ENCODE results near the gene C9orf50. TPM values are rescaled to one million over a fixed set of nuclear protein-coding genes. Genes with fewer than 3 reads are reported as not detected.

The C9orf50 gene
- total RNA-seq, 1 donor from 2014 or later, result not detected

DNA sequence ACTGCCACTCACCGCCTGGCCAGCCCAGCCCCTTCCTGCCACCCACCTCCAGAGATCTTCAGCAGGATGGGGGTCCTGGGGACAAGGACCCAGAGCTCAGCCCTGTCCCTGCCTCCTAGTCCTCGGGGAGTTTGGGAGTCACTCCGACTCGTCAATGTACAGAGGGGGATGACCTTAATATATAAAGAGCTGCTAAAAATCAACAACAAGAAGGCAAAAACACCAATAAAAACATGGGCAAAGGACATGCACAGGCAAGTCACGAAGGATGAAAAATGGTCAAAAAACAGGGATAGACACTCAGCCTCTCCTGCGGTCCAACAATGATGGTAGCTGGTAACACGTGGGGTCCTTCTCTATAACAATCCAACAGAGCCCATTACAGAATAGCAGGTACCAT lies 25.8 kb upstream of the C9orf50 start:
- DNase-seq (ENCODE audit: low read depth), result no peak
- no peaks in the 10 kb centered on the region for H3K36me3 ChIP-seq (ENCODE audit: control insufficient read depth, insufficient read depth, low read length)
- H3K4me3 ChIP-seq (ENCODE audit: low read depth, low read length), result no peak overlapping the region
- no peaks in the 10 kb centered on the region for H3K27me3 ChIP-seq (ENCODE audit: control insufficient read depth, insufficient read depth, low read length)
- TF ChIP-seq, protein P1, sequence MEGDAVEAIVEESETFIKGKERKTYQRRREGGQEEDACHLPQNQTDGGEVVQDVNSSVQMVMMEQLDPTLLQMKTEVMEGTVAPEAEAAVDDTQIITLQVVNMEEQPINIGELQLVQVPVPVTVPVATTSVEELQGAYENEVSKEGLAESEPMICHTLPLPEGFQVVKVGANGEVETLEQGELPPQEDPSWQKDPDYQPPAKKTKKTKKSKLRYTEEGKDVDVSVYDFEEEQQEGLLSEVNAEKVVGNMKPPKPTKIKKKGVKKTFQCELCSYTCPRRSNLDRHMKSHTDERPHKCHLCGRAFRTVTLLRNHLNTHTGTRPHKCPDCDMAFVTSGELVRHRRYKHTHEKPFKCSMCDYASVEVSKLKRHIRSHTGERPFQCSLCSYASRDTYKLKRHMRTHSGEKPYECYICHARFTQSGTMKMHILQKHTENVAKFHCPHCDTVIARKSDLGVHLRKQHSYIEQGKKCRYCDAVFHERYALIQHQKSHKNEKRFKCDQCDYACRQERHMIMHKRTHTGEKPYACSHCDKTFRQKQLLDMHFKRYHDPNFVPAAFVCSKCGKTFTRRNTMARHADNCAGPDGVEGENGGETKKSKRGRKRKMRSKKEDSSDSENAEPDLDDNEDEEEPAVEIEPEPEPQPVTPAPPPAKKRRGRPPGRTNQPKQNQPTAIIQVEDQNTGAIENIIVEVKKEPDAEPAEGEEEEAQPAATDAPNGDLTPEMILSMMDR (IDR thresholded peaks at IDR 0.05; ENCODE audit: insufficient read depth, low read length, poor library complexity, severe bottlenecking), result no peak

DNA sequence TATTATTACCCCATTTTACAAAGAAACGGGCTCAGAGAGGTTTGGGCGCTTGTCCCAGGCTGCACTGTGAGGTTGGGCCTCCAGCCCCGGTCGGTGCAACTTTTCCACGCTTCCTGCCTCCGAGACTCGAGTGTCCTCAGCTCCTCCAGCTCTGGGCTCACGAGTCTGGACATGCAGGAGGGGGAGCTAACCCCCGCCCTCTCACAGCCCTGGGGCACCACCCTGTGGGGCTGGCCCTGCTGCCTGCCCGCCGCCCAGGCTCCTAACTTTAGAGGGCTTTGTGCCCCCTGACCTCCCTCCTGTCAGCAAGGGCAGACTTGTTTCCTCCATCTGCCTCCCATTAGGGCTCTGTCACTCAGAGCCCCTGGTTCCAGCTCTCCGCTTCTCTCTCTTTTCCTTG lies 25.4 kb upstream of the C9orf50 start:
- H3K4me3 ChIP-seq (ENCODE audit: low read depth, low read length), result no peak overlapping the region
- TF ChIP-seq, protein P1 (IDR thresholded peaks at IDR 0.05; ENCODE audit: insufficient read depth, low read length, poor library complexity, severe bottlenecking), result no peak
- no peaks in the 10 kb centered on the region for H3K27me3 ChIP-seq (ENCODE audit: control insufficient read depth, insufficient read depth, low read length)
- no peaks in the 10 kb centered on the region for H3K36me3 ChIP-seq (ENCODE audit: control insufficient read depth, insufficient read depth, low read length)
- DNase-seq (ENCODE audit: low read depth), result no peak

DNA sequence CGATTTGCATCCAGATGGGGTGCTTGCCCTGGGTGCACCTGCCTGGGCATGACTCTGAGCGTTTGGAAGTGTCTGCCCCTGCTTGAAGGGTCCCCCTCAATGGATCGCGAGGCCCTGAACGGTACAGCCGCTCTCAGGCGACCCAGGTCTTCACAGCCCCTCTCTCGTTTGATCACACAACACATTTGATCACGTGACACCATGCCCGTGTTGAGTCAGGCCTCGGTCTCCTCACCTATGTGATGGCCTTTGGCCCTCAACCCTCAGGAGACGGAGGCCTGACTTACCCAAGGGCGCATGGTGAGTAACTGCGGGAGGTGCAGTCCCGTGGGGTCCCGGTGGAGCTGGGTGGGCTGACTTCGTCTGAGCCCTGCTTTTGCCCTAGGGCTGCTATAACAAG lies 24.0 kb upstream of the C9orf50 start:
- no peaks in the 10 kb centered on the region for H3K36me3 ChIP-seq (ENCODE audit: control insufficient read depth, insufficient read depth, low read length)
- no peaks in the 10 kb centered on the region for H3K27me3 ChIP-seq (ENCODE audit: control insufficient read depth, insufficient read depth, low read length)
- TF ChIP-seq, protein P1 (IDR thresholded peaks at IDR 0.05; ENCODE audit: insufficient read depth, low read length, poor library complexity, severe bottlenecking), result no peak
- H3K4me3 ChIP-seq (ENCODE audit: low read depth, low read length), result no peak overlapping the region
- DNase-seq (ENCODE audit: low read depth), result no peak

DNA sequence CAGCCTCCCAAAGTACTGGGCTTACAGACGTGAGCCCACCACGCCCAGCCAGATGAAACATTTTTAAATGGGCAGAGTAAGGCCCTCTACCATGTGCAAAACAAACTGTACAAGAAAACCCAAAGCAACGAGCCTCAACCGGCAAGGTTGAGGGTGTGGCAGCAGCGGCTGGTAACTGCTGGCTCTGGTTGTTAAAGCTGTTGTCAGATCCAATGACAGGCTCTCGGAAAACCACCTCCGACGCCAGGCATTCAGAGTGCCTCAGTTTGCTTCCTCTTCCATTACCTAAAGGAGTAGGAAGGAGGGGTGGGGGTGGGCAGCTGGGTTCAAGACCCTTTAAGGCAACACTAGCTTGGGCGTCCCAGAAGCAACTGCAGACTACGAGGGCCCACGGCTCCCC lies 23.5 kb upstream of the C9orf50 start:
- TF ChIP-seq, protein P1 (IDR thresholded peaks at IDR 0.05; ENCODE audit: insufficient read depth, low read length, poor library complexity, severe bottlenecking), result no peak
- H3K36me3 ChIP-seq (ENCODE audit: control insufficient read depth, insufficient read depth, low read length), result no peaks in the 10 kb centered on the region
- no peak for DNase-seq (ENCODE audit: low read depth)
- no peak overlapping the region for H3K4me3 ChIP-seq (ENCODE audit: low read depth, low read length)
- H3K27me3 ChIP-seq (ENCODE audit: control insufficient read depth, insufficient read depth, low read length), result no peaks in the 10 kb centered on the region

DNA sequence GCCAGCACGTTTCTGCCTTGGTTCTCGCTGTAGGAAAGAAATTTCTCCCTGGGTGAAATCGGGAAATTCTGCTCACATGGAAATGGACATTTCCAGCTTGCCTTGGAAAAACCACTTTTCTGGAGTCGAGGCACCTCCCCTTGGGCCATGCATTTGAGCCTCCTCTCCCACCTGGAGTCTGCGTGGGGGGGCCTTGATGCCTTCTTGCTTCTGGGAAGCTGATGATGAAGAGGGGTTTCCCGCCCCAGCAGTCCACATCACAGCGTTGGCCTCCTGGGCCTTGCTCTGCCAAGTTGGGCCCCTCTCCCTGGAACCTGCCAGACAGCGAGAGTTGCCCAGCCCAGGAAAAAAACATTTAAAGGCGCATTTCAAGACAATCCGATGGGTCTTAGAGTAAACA lies 22.8 kb upstream of the C9orf50 start:
- TF ChIP-seq, protein P1 (IDR thresholded peaks at IDR 0.05; ENCODE audit: insufficient read depth, low read length, poor library complexity, severe bottlenecking), result no peak
- no peaks in the 10 kb centered on the region for H3K27me3 ChIP-seq (ENCODE audit: control insufficient read depth, insufficient read depth, low read length)
- no peak for DNase-seq (ENCODE audit: low read depth)
- no peaks in the 10 kb centered on the region for H3K36me3 ChIP-seq (ENCODE audit: control insufficient read depth, insufficient read depth, low read length)
- H3K4me3 ChIP-seq (ENCODE audit: low read depth, low read length), result no peak overlapping the region

DNA sequence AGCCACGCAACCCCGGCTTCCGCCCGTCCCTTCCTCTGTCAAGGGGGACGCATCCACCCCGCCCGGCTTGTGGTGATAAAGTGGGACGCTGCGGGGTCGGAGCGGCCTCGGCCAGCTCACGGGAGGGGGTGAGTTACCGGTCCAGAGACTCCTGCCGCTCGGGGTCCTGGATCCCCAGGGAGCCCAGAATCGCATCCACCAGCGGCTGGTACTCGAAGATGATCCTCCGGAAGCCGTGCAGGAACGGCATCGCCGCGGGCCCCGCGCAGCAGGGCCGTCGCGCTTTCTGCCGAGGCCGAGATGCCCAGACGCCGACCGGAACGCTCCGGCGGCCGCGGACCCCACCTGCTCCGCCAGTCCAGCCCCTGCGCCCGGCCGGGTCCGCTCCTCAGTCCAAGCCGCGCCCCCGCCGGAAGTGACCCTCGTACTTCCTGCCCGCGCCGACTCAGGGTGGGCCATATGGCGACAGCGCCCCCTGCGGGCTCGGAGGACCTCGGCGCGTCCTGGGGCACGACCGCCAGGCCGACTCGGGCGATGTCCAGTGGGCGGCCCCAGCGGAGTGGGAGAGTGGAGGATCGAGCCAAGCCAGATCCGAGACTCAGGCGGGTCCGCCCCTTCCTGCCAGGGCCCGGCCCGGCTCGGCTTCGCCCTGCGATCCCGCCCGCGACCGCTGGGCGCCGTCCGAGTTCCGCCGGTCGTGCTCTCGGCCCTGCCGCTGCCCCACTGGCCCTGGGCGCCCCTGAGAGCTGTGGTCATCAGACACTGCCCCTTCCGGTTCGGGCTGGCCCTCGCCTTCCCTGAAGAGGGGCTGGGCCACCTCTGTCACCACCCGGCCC lies 21.1 kb upstream of the C9orf50 start, which contains the start of gene ASB6:
ASB6 (minus strand) TSS at position 402 of the 836 bp plus-strand sequence; CDS start at position 250, 152 bp downstream.
- H3K36me3 ChIP-seq (ENCODE audit: control insufficient read depth, insufficient read depth, low read length), result no peaks in the 10 kb centered on the region
- TF ChIP-seq, protein P1 (IDR thresholded peaks at IDR 0.05; ENCODE audit: insufficient read depth, low read length, poor library complexity, severe bottlenecking), result peak; percentile 71
- DNase-seq (ENCODE audit: low read depth), result peak; percentile 49
- H3K27me3 ChIP-seq (ENCODE audit: control insufficient read depth, insufficient read depth, low read length), result no peaks in the 10 kb centered on the region
- H3K4me3 ChIP-seq (ENCODE audit: low read depth, low read length), result peak within 1 kb of the TSS; percentile 97
